ENCODE results near the gene MUC20. TPM values are rescaled to one million over a fixed set of nuclear protein-coding genes. Genes with fewer than 3 reads are reported as not detected.

Gene MUC20
- total and polyA plus RNA-seq, 4 donors, result 1.1 to 9.7 (median 7.7) TPM

GRCh38 chr3:195735036-195735695 is 14.4 kb downstream of the MUC20 start:
- WGBS, result 92% methylated on average over 16 of the region's 16 CpGs
- no peak for DNase-seq (ENCODE audit: low spot score)
- no peak for TF ChIP-seq MAX (IDR thresholded peaks at IDR 0.05)
- TF ChIP-seq ATF3 (IDR thresholded peaks at IDR 0.05), result no peak
- TF ChIP-seq FOXA2 (IDR thresholded peaks at IDR 0.05), result no peak
- TF ChIP-seq GABPA (IDR thresholded peaks at IDR 0.05 in 1 of 2, conservative IDR thresholded peaks at IDR 0.05 in 1 of 2), result no peak
- TF ChIP-seq REST (IDR thresholded peaks at IDR 0.05), result no peak
- TF ChIP-seq ZBTB33 (IDR thresholded peaks at IDR 0.05), result no peak
- no peak for TF ChIP-seq RXRA (IDR thresholded peaks at IDR 0.05)
- TF ChIP-seq FOXA1 (IDR thresholded peaks at IDR 0.05), result no peak
- no peak for TF ChIP-seq YY1 (IDR thresholded peaks at IDR 0.05)
- no peak for TF ChIP-seq TAF1 (conservative IDR thresholded peaks at IDR 0.05)
- TF ChIP-seq HNF4A (conservative IDR thresholded peaks at IDR 0.05), result no peak
- TF ChIP-seq SP1 (IDR thresholded peaks at IDR 0.05), result no peak
- TF ChIP-seq NR2F2 (IDR thresholded peaks at IDR 0.05), result no peak
- TF ChIP-seq CTCF (IDR thresholded peaks at IDR 0.05; ENCODE audit: low read depth, low read length, missing input control), result no peak
- no peak for TF ChIP-seq HNF4G (IDR thresholded peaks at IDR 0.05)
- no peak for TF ChIP-seq EGR1 (IDR thresholded peaks at IDR 0.05; ENCODE audit: low read depth in 2 of 2)
- no peak for TF ChIP-seq JUND (IDR thresholded peaks at IDR 0.05)
- TF ChIP-seq RAD21 (IDR thresholded peaks at IDR 0.05), result no peak
- H3K4me1 ChIP-seq (ENCODE audit: control insufficient read depth in 4 of 4, insufficient read depth in 4 of 4, low read length in 3 of 4), result no peaks in the 10 kb centered on the region
- H3K9me3 ChIP-seq (ENCODE audit: control insufficient read depth in 4 of 4, low read length in 3 of 4), result no peaks in the 10 kb centered on the region
- no peaks in the 10 kb centered on the region for H3K27me3 ChIP-seq (ENCODE audit: control insufficient read depth in 4 of 4, insufficient read depth in 4 of 4, low read length in 3 of 4)
- H3K9ac ChIP-seq (ENCODE audit: low read depth in 1 of 2, low read length in 2 of 2), result no peak overlapping the region
- no peak overlapping the region for H3K27ac ChIP-seq (ENCODE audit: low read depth in 1 of 2, low read length in 2 of 2)
- H3K36me3 ChIP-seq (ENCODE audit: control insufficient read depth in 4 of 4, insufficient read depth in 3 of 4, low read depth in 1 of 4, low read length in 3 of 4), result peaks cover 0 to 39% (median 22%) of the 10 kb centered on the region in 4 donors
- H3K4me3 ChIP-seq (ENCODE audit: low read depth in 1 of 3, low read length in 3 of 3), result no peak overlapping the region
